DOHH2 (cell line): ENCODE data around the gene USP17L28.
"Not testable (repeated sequence)": the region's sequence is repeated elsewhere in the genome, so short reads cannot be mapped to it uniquely, and the experiment has no call there.

ENCODE experiments used
- CTCF ChIP-seq: fragments of 200-600 bp; sonication (generic); IDR thresholded peaks from one replicate; pipeline ENCODE4 v1.5.1; 2014; ENCODE audit warnings: antibody characterized with exemption, mild to moderate bottlenecking, low read depth, low read length; ENCODE audit not compliant: poor library complexity, severe bottlenecking
- EZH2phosphoT487 ChIP-seq: fragments of 200-600 bp; sonication (generic); IDR thresholded peaks from 2 replicates; pipeline ENCODE4 v1.6.1; 2017; ENCODE audit warnings: borderline replicate concordance, mild to moderate bottlenecking, antibody characterized with exemption, low read length, moderate library complexity, mixed read lengths

DNA sequence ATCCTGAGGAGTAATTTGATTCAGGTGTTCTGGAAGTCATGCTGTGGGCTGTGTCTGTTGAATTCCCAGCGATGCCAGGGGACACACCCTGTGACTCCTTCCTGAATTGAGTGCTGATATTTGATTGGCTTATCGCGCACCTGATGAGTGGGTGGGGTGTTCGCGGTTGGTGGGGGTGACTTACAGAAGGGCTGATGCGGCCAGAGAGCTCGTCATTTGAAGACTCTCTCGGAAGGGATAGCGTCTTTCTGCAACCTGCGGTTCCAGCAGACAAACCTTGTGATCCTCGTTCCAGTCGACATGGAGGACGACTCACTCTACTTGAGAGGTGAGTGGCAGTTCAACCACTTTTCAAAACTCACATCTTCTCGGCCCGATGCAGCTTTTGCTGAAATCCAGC is 4.6 kb downstream of the USP17L28 start, which contains the start of gene USP17L29:
- TF ChIP-seq CTCF, EZH2phosphoT487: not testable (repeated sequence)
